CD4-positive, alpha-beta T cell treated with Interleukin-15 for 1 hour (primary cell): ENCODE data around the gene DLL1.

Source experiments
- DNase-seq: peaks from one replicate; pipeline ENCODE4 v3.0.0-alpha.2; 2020

DLL1 gene

GRCh38 chr6:170248861-170249600 lies 41.8 kb downstream of the DLL1 start:
- no peak for DNase-seq

- DNase-seq, result no peak
Measured at GRCh38 chr6:170248111-170248805, 42.6 kb downstream of the DLL1 start.

DNA sequence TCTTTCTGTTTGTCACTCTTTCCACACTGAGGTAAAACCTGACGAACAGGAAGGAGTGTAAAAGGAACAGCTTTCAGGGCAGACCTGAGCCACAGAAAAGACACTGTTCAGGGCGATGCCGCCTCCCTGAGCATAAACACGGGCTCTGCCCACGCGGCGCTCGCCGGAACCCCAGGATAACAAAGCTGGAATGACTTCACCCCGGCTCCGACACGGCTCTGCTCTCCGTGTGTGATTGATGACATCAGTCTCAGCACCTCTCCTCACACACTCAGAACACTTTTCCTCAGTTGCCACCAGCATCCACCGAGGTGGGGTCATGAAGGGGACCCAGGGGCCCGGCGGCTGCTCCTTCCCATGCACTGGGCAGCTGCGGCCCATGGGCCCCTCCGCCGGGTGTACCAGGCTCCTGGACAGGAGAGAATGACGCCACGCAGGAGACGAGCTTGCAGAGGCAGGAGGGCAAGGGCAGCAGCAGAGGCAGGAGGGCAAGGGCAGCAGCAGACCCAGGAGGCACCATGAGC lies 43.6 kb downstream of the DLL1 start:
- no peak for DNase-seq

- peak; percentile 12 for DNase-seq
Measured at GRCh38 chr6:170245475-170245992, 45.3 kb downstream of the DLL1 start.

GRCh38 chr6:170244721-170245474 lies 46.0 kb downstream of the DLL1 start:
- no peak for DNase-seq

- peak; percentile 13 for DNase-seq
Measured at GRCh38 chr6:170243791-170244291, 47.0 kb downstream of the DLL1 start.

DNA sequence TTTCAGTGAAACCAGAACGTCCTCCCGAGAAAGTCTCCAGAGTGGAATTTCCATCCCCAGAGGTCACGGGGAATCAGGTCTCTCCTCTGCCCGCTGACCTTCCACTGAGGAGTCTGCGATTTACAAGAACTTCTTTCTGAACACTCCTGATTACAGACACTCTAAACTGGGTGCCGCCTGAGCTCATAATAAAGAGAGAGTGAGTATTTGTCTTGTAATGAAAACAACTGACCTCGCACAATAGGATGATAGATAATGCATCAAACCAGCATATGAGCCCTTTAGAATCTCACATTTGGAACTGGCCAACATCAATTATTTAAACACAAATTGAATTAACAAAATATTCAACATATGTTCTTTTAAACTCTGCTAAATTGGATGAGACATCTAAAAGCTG lies 47.5 kb downstream of the DLL1 start:
- DNase-seq, result no peak

DNA sequence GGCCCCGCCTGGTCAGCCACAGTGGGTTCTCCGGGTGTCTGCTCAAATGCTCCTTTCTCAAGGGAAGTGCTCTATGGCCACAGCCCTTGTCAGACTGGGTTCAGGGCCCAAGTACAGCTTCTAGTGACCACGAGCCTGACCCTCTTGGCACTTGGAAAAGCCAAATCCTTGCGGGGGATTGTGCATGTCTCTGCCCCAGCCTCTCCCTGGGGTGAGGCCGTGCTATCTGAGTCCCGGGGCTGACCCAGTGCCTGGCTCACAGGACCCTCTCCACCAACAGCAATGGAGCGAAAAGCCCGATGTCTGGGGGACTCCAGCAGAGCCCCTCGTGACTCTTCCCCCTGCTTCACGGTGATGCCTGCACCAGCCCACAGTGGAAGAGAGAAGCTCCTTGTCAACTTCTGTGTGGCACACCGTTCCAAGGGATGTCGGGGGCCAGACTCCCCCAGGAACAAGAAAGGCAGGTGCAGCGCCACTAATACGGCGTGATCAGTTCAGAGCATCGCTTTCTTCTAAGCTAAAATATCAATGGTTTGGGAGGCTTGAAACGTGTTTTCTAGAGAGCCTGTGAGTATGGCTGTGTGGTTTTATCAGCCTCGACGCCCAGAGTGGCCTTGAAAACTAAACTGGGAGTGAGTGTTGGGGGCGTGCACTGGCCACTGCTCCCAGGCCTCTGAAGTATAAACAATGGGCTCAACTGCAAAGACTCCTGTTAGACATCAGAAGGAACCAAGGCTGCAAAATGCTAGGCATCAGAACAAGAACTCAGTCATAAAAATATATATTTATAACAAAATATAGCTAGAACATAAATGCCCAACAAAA lies 51.9 kb downstream of the DLL1 start:
- DNase-seq, result no peak

GRCh38 chr6:170237999-170238740 lies 52.7 kb downstream of the DLL1 start:
- peak; percentile 2 for DNase-seq

GRCh38 chr6:170236131-170236836 lies 54.6 kb downstream of the DLL1 start:
- DNase-seq, result peak; percentile 2

- peak; percentile 10 for DNase-seq
Measured at GRCh38 chr6:170235391-170236125, 55.3 kb downstream of the DLL1 start.

- DNase-seq, result no peak
Measured at GRCh38 chr6:170234419-170234818, 56.5 kb downstream of the DLL1 start.

DNA sequence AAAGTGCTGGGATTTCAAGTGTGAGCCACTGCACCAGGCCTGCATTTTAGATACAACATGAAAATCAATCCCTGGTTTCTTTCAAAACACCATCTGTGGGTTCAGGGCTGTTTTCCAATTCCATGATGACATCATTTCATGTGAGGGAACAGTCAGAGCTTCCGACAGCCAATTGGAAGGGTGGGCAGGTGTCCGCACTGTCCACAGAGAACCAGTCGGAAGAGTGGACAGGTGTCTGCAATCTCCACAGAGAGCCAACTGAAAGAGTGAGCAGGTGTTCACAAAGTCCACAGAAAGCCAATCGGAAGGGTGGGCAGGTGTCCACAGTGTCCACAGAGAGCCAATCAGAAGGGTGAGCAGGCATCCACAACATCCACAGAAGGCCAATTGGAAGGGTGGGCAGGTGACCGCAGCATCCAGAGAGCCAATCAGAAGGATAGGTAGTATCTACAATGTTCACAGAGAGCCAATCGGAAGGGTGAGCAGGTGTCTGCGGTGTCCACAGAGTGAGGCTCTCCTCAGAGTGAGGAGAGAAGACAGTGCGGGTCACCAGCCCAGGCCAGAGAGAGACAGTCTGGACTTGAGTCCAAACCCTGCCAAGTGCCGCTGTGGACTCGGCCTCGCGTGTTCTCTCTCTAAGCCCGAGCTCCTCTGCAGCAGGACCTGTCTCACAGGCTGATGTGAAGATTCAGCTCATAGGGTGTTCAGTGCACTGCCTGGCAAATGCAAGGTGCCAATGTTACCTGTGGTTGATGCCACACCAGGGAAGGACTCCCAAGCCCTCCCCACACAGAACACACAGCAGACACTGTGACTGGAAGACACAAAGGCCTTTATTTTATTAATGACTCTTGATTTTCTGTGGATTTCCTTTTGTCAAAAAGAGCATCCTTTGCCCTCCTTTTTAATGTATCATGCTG lies 57.3 kb downstream of the DLL1 start:
- no peak for DNase-seq
